GM21447 (cell line): ENCODE results near the gene GJA8.
A peak's percentile ranks its signal among the peaks of the same experiment; 100 is the strongest.
"Not testable (repeated sequence)": the region's sequence is repeated elsewhere in the genome, so short reads cannot be mapped to it uniquely, and the experiment has no call there.

Experiments used
- ATAC-seq: cut with Tn5 transposase; IDR thresholded peaks from one replicate; pipeline ENCODE4 v1.9.1; 2021; ENCODE audit not compliant: unreplicated experiment

The GJA8 gene

GRCh38 chr1:147927215-147927614 lies 24.6 kb downstream of the GJA8 start:
- not testable (repeated sequence) for ATAC-seq

DNA sequence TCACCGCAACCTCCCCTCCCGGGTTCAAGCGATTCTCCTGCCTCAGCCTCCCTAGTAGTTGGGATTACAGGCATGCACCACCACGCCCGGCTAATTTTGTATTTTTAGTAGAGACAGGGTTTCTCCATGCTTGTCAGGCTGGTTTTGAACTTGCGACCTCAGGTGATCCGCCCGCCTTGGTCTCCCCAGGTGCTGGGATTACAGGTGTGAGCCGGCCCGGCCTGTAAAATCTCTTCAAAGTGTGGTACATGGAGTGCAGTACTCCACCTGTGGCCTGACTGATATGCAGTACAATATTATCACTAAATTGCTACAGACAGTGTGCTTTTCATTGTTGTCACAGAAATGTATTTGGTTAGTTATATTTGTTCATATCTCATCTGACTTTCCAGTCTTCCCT lies 25.1 kb downstream of the GJA8 start:
- ATAC-seq, result not testable (repeated sequence)

DNA sequence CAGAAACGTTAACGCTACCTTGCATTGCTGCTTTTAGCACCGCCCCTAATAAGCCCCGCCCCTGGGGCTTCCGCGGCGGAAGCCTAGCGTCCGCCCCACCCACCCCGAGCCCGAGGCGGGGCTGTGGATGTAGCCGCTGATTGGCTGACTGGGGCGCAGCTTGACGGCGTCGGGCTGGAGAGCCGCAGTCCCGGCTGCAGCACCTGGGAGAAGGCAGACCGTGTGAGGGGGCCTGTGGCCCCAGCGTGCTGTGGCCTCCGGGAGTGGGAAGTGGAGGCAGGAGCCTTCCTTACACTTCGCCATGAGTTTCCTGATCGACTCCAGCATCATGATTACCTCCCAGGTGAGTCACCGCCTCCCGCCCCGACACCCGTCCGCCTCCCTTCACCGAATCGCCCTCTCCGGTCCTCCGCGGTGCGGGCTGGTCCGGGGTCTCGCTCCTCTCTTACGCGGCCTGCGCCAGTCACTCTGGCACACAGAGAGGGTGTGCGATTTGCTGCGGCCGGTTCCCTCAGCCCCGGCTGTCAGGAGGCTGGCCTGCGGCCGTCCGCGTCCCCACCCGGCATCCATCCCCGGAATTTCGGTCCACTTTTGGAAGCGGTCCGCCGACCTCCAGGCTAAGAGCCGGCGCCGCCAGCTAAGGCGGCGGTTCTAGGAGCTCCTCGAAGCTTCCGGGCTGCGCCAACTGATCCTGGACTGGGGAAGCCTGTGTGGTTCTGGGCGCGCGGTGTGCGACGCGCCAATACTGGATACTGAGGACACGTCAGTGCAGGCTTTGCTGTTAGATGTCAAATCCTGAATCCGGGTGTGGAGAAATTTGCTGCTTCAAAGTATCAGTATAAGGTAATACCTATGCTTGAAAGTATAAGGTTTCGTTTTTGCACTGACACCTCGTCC lies 25.9 kb downstream of the GJA8 start, which contains the start of gene GPR89B:
GPR89B (plus strand) TSS at position 185 of the 897 bp plus-strand sequence; CDS start at position 302, 117 bp downstream.
- peak; percentile 94 for ATAC-seq

DNA sequence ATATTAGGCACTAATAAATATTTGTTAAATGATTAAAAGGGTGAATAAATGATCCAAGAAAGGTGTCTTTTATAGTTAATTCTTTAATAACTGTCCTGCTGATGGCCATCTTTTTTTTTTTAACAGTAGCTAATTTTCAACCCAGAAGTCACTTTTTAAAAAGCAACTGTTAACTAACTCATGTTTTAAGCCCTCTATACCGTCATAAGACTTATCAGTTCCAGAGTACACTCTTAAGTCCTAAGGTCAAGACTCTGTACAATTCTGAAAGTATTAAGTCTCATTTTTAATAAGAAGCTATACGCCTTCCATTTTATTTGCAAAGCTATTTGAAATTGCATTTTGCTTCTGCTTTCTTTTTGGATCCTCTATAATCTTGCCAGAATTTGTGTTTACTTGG lies 28.5 kb downstream of the GJA8 start:
- ATAC-seq, result not testable (repeated sequence)

DNA sequence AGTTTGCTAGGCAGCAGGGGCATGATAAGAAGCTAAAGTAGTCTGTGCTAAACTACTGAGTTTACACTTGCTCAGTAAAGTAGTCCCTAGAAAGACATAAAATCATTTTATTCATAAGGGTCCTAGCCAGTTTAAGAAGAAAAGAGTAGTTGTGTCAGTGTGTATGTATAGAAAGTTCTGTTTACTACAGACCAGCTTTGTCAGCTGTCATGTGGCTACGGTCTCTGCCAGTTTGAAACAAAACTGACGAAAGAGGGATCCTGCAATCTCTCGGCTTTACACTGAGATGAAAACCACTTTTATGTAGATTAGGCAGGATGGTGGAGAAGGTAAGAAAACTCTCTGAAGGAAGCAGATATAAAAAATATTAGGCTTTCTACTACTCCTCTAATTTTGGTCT lies 32.7 kb downstream of the GJA8 start:
- ATAC-seq, result not testable (repeated sequence)

DNA sequence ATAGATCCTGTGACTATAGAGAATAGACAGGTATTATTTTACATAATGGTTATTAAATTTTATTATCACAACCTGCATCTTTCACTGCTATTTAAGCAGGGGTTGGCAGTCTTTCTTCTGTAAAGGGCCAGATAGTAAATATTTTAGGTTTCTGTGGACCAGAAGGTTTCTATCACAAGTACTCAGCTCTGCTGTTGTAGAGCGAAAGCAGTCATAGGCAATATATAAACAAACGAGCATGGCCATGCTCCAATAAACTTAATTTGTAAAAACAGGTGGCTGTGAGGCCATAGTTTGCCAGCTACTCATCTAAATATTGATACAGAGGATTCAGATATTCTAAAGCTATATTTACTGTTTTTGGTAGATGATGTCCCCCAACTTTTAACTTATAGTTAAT lies 37.9 kb downstream of the GJA8 start:
- ATAC-seq, result not testable (repeated sequence)

DNA sequence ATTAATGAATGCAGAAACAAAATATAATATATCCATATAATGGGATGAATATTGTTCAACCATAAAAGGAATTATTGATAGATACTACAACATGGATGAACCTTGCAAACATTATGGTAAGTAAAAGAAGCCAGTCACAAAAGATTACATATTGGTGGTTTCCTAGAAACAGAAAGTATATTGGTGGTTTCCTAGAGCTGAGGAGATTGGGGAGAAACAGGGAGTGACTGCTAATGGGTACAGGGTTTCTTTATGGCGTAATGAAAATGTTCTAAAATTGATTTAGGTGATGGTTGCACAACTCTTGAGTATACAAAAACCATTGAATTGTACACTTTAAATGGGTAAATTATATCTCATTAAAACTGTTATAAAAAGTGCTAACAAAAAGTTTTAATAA lies 40.0 kb downstream of the GJA8 start:
- ATAC-seq, result not testable (repeated sequence)

DNA sequence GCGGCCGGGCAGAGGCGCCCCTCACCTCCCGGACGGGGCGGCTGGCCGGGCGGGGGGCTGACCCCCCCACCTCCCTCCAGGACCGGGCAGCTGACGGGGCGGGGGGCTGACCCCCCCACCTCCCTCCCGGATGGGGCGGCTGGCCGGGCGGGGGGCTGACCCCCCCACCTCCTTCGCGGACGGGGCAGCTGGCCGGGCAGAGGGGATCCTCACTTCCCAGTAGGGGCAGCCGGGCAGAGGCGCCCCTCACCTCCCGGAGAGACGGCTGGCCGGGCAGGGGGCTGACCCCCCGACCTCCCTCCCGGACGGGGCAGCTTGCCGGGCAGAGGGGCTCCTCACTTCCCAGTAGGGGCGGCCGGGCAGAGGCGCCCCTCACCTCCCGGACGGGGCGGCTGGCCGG lies 46.9 kb downstream of the GJA8 start:
- not testable (repeated sequence) for ATAC-seq
